ENCODE results near the gene LIPI. TPM values are rescaled to one million over a fixed set of nuclear protein-coding genes. Genes with fewer than 3 reads are reported as not detected.

Gene LIPI
- total and polyA plus RNA-seq, 10 of the 15 experiments (the other 5 are each of a cell fraction or from before 2014, with no cell fraction given) = 0.05 to 0.32 (median 0.10) TPM; not detected in 5

GRCh38 chr21:14096577-14096976, 114.2 kb downstream of the LIPI start (continued):
- TF ChIP-seq ZBTB40 (IDR thresholded peaks at IDR 0.05; ENCODE audit: borderline replicate concordance) = no peak
- TF ChIP-seq POLR2AphosphoS5 (IDR thresholded peaks at IDR 0.05; ENCODE audit: low read length) = no peak
- no peak for TF ChIP-seq RUNX3 (IDR thresholded peaks at IDR 0.05; ENCODE audit: low read length)
- no peak for TF ChIP-seq E4F1 (IDR thresholded peaks at IDR 0.05; ENCODE audit: borderline replicate concordance, partially characterized antibody)
- no peak for TF ChIP-seq IRF5 (IDR thresholded peaks at IDR 0.05; ENCODE audit: borderline replicate concordance)
- TF ChIP-seq TCF7 (IDR thresholded peaks at IDR 0.05; ENCODE audit: borderline replicate concordance) = no peak
- no peak for TF ChIP-seq CREB1 (IDR thresholded peaks at IDR 0.05; ENCODE audit: low read depth)
- TF ChIP-seq ZNF207 (IDR thresholded peaks at IDR 0.05; ENCODE audit: borderline replicate concordance) = no peak
- TF ChIP-seq SMARCA5 (IDR thresholded peaks at IDR 0.05) = no peak
- no peak for TF ChIP-seq SMAD5 (IDR thresholded peaks at IDR 0.05; ENCODE audit: low read depth)
- no peak for TF ChIP-seq MAX (IDR thresholded peaks at IDR 0.05; ENCODE audit: low read depth, low read length)
- TF ChIP-seq EP300 (IDR thresholded peaks at IDR 0.05; ENCODE audit: borderline replicate concordance in 1 of 2, control insufficient read depth in 1 of 2, low read depth in 2 of 2, low read length in 2 of 2) = no peak
- no peak for TF ChIP-seq ASH2L (IDR thresholded peaks at IDR 0.05; ENCODE audit: borderline replicate concordance, low read depth)
- TF ChIP-seq TARDBP (IDR thresholded peaks at IDR 0.05; ENCODE audit: borderline replicate concordance) = no peak
- no peak for TF ChIP-seq NKRF (conservative IDR thresholded peaks at IDR 0.05)
- no peak for TF ChIP-seq JUNB (IDR thresholded peaks at IDR 0.05)
- no peak for TF ChIP-seq CHD1 (IDR thresholded peaks at IDR 0.05; ENCODE audit: low read depth, low read length)
- TF ChIP-seq RAD21 (IDR thresholded peaks at IDR 0.05; ENCODE audit: insufficient read depth, low read depth, low read length) = no peak
